ENCODE data around the gene ITPK1. TPM values are rescaled to one million over a fixed set of nuclear protein-coding genes. Genes with fewer than 3 reads are reported as not detected.

The ITPK1 gene
- polyA plus RNA-seq, 2 of the 4 experiments (the other 2 are of a cell fraction) = 46.2 to 47.0 TPM

GRCh38 chr14:92943855-92944570, 171.7 kb downstream of the ITPK1 start:
- TF ChIP-seq, protein P1, sequence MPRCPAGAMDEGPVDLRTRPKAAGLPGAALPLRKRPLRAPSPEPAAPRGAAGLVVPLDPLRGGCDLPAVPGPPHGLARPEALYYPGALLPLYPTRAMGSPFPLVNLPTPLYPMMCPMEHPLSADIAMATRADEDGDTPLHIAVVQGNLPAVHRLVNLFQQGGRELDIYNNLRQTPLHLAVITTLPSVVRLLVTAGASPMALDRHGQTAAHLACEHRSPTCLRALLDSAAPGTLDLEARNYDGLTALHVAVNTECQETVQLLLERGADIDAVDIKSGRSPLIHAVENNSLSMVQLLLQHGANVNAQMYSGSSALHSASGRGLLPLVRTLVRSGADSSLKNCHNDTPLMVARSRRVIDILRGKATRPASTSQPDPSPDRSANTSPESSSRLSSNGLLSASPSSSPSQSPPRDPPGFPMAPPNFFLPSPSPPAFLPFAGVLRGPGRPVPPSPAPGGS (IDR thresholded peaks at IDR 0.05) = no peak
- no peak for TF ChIP-seq RARB (CRISPR knock-in tag; IDR thresholded peaks at IDR 0.05)
- TF ChIP-seq FOSL2 (IDR thresholded peaks at IDR 0.05) = no peak
- TF ChIP-seq FOSL2 (CRISPR knock-in tag; IDR thresholded peaks at IDR 0.05) = no peak
- TF ChIP-seq HEYL (CRISPR knock-in tag; IDR thresholded peaks at IDR 0.05) = no peak
- CTCF ChIA-PET = interaction anchor here (1.0 to 5.3 kb wide), 5 partner anchors 8 to 169 kb away, joined by 4 to 30 read pairs (median 6); no protein-coding TSS in a partner anchor
- no peak overlapping the region for H3K4me3 ChIP-seq

GRCh38 chr14:92942976-92943710, 172.6 kb downstream of the ITPK1 start:
- TF ChIP-seq RAD21 (conservative IDR thresholded peaks at IDR 0.05 in 1 of 2, IDR thresholded peaks at IDR 0.05 in 1 of 2) (no peak), ZNF302 (CRISPR knock-in tag; IDR thresholded peaks at IDR 0.05) (no peak), JUNB (IDR thresholded peaks at IDR 0.05) (no peak), ELK1 (IDR thresholded peaks at IDR 0.05; ENCODE audit: low read depth, low read length) (no peak), E2F6 (IDR thresholded peaks at IDR 0.05; ENCODE audit: borderline replicate concordance, low read depth) (no peak), EP300 (IDR thresholded peaks at IDR 0.05) (no peak), TP53 (CRISPR knock-in tag; IDR thresholded peaks at IDR 0.05) (no peak), FOXS1 (CRISPR knock-in tag; IDR thresholded peaks at IDR 0.05) (no peak), ZC3H11A (IDR thresholded peaks at IDR 0.05) (no peak), HEYL (CRISPR knock-in tag; IDR thresholded peaks at IDR 0.05) (no peak), FOSB (CRISPR knock-in tag; IDR thresholded peaks at IDR 0.05) (no peak), KDM1A (IDR thresholded peaks at IDR 0.05; ENCODE audit: low read depth) (no peak), PHF8 (IDR thresholded peaks at IDR 0.05; ENCODE audit: borderline replicate concordance, low read depth) (no peak), EHMT2 (IDR thresholded peaks at IDR 0.05; ENCODE audit: low read depth) (no peak), HOXB13 (CRISPR knock-in tag; IDR thresholded peaks at IDR 0.05; ENCODE audit: low read depth) (no peak)
- CTCF ChIA-PET = interaction anchor here (1.1 to 5.3 kb wide), 5 partner anchors 9 to 218 kb away, joined by 4 to 30 read pairs (median 6); no protein-coding TSS in a partner anchor
- ATAC-seq = no peak

More at GRCh38 chr14:92943855-92944570, 171.7 kb downstream of the ITPK1 start:
- Histone ChIP-seq H3K4me2 (no peak overlapping the region), H3K9me3 (no peaks in the 10 kb centered on the region), H3K4me1 (peaks cover 20% of the 10 kb centered on the region), H3K27ac (no peak overlapping the region)
- WGBS (ENCODE audit: missing lambda C conversion rate) = 89% methylated on average over 17 of the region's 17 CpGs
- POLR2A ChIA-PET = no interaction called here
- ATAC-seq (no peak), DNase-seq (ENCODE audit: low read depth in 1 of 2, low spot score in 1 of 2) (no peak), FAIRE-seq (no peak)

More at GRCh38 chr14:92942976-92943710, 172.6 kb downstream of the ITPK1 start:
- no peak overlapping the region for H3K4me2 ChIP-seq
- peaks cover 22% of the 10 kb centered on the region for H3K4me1 ChIP-seq
- H3K27ac ChIP-seq = no peak overlapping the region
- DNase-seq (ENCODE audit: low read depth in 1 of 2, low spot score in 1 of 2) (no peak), FAIRE-seq (no peak)
- POLR2A ChIA-PET = no interaction called here
- no peak overlapping the region for H3K4me3 ChIP-seq
- no peaks in the 10 kb centered on the region for H3K9me3 ChIP-seq
- 84% methylated on average over 17 of the region's 30 CpGs for WGBS (ENCODE audit: missing lambda C conversion rate)
